GM10248 (cell line): ENCODE measurements around the gene MAP1LC3C.

Experiments
- CTCF ChIA-PET: fragments of 300-600 bp; sonication (Branson Sonifier 250); formaldehyde crosslinking; extraction: SDS; loops from one replicate; lab custom pipeline; 2021; ENCODE audit warnings: antibody characterized with exemption; lab: Yijun Ruan, JAX
- POLR2A ChIA-PET: fragments of 350-650 bp; sonication (Branson Sonifier 250); formaldehyde crosslinking; extraction: SDS; loops from one replicate; lab custom pipeline; 2020; ENCODE audit warnings: antibody characterized with exemption; lab: Yijun Ruan, JAX
- DNase-seq: peaks from one replicate; pipeline ENCODE4 v3.0.0; 2012; ENCODE audit errors: extremely low spot score
- CTCF ChIP-seq: IDR thresholded peaks from 2 replicates; pipeline ENCODE4 v1.5.1; 2012; ENCODE audit warnings: mild to moderate bottlenecking, low read depth; ENCODE audit errors: extremely low read depth, missing control alignments, control extremely low read depth

Gene MAP1LC3C

GRCh38 chr1:241985787-241986186, 13.1 kb downstream of the MAP1LC3C start:
- DNase-seq: peak; percentile 62

GRCh38 chr1:241979926-241980325, 19.0 kb downstream of the MAP1LC3C start:
- no peak for TF ChIP-seq CTCF
- ChIA-PET POLR2A (no interaction called here), CTCF (interaction anchor here (1.4 kb wide), 1 partner anchor 19 kb away, joined by 6 read pairs; the partner anchor contains the start of gene MAP1LC3C)
- DNase-seq: no peak

More at GRCh38 chr1:241985787-241986186, 13.1 kb downstream of the MAP1LC3C start:
- POLR2A ChIA-PET: interaction anchor here (0.6 kb wide), 1 partner anchor 10 kb away, joined by 3 read pairs; no protein-coding TSS in a partner anchor
- CTCF ChIA-PET: interaction anchor here (0.7 to 3.0 kb wide), 15 partner anchors 9 to 375 kb away, joined by 3 to 25 read pairs (median 4); partner anchors contain the start of genes BECN2, EXO1 and MAP1LC3C
- peak; percentile 42 for TF ChIP-seq CTCF

- no peak for TF ChIP-seq CTCF
These were observed 19.8 kb downstream of the MAP1LC3C start for GRCh38 chr1:241979071-241979470.

GRCh38 chr1:241976229-241976628, 22.7 kb downstream of the MAP1LC3C start:
- DNase-seq: no peak
- CTCF ChIA-PET: interaction anchor here (2.1 kb wide), 1 partner anchor 9 kb away, joined by 8 read pairs; no protein-coding TSS in a partner anchor
- POLR2A ChIA-PET: no interaction called here
- no peak for TF ChIP-seq CTCF

More at GRCh38 chr1:241979071-241979470, 19.8 kb downstream of the MAP1LC3C start:
- ChIA-PET CTCF (interaction anchor here (2.9 kb wide), 1 partner anchor 20 kb away, joined by 10 read pairs; the partner anchor contains the start of gene MAP1LC3C), POLR2A (no interaction called here)
- no peak for DNase-seq

- TF ChIP-seq CTCF: no peak
- CTCF ChIA-PET: no interaction called here
- DNase-seq: no peak
- POLR2A ChIA-PET: no interaction called here
These were observed 26.1 kb downstream of the MAP1LC3C start for GRCh38 chr1:241972703-241973369.

- CTCF ChIA-PET: no interaction called here
- no peak for TF ChIP-seq CTCF
- POLR2A ChIA-PET: no interaction called here
- DNase-seq: no peak
These were observed 30.3 kb downstream of the MAP1LC3C start for GRCh38 chr1:241968611-241969010.
